SK-N-SH (cell line): Measurements from ENCODE around the gene PBXIP1.

Experiments used
- CTCF ChIP-seq: fragments of 200-600 bp; sonication (generic); IDR thresholded peaks from 2 replicates; pipeline ENCODE4 v1.6.1; 2017; ENCODE audit warnings: antibody characterized with exemption, mild to moderate bottlenecking, moderate library complexity
- EP300 ChIP-seq, 2 experiments: IDR thresholded peaks; 2 replicates each; pipeline versions ENCODE4 v1.4.0 to v1.6.1; 2012; ENCODE audit warnings: borderline replicate concordance in 1 of 2, low read depth in 1 of 2, low read length in 1 of 2
- EZH2phosphoT487 ChIP-seq: fragments of 200-600 bp; sonication (generic); IDR thresholded peaks from 2 replicates; pipeline ENCODE4 v1.6.1; 2017; ENCODE audit warnings: low read depth, mixed run types, mild to moderate bottlenecking, antibody characterized with exemption, moderate library complexity, borderline replicate concordance
- FOXM1 ChIP-seq: IDR thresholded peaks from 2 replicates; pipeline ENCODE4 v1.4.0; 2012; ENCODE audit warnings: low read depth, mild to moderate bottlenecking
- GATA2 ChIP-seq: sonication (generic); formaldehyde crosslinking; IDR thresholded peaks from 2 replicates; pipeline ENCODE4 v1.5.0; 2020; ENCODE audit warnings: mild to moderate bottlenecking, missing genetic modification reagents
- MAX ChIP-seq: IDR thresholded peaks from 2 replicates; pipeline ENCODE4 v1.4.0; 2012; ENCODE audit warnings: low read depth
- MXI1 ChIP-seq: IDR thresholded peaks from 2 replicates; pipeline ENCODE4 v1.6.1; 2012; ENCODE audit warnings: mild to moderate bottlenecking, low read depth, low read length, improper control_type of control experiment
- NFIC ChIP-seq: IDR thresholded peaks from 2 replicates; pipeline ENCODE4 v1.4.0; 2012; ENCODE audit warnings: borderline replicate concordance
- RFX5 ChIP-seq: IDR thresholded peaks from 2 replicates; pipeline ENCODE4 v1.6.1; 2012; ENCODE audit warnings: mild to moderate bottlenecking, improper control_type of control experiment, low read length
- RXRA ChIP-seq: IDR thresholded peaks from 2 replicates; pipeline ENCODE4 v1.4.0; 2012; ENCODE audit warnings: low read depth, mild to moderate bottlenecking, borderline replicate concordance
- SIN3A ChIP-seq: IDR thresholded peaks from 2 replicates; pipeline ENCODE4 v1.6.1; 2012; ENCODE audit warnings: low read depth, mild to moderate bottlenecking, low read length, moderate library complexity, borderline replicate concordance
- SMC3 ChIP-seq: IDR thresholded peaks from 2 replicates; pipeline ENCODE4 v1.6.1; 2012; ENCODE audit warnings: low read depth, low read length, improper control_type of control experiment
- TF ChIP-seq, protein P1 (sequence below): fragments of 150-350 bp; IDR thresholded peaks from 2 replicates; pipeline ENCODE4 v1.6.1; 2017; ENCODE audit warnings: antibody characterized with exemption, low read length, low read depth, borderline replicate concordance
- TF ChIP-seq, protein P2 (sequence below): IDR thresholded peaks from 2 replicates; pipeline ENCODE4 v1.6.1; 2012; ENCODE audit warnings: mild to moderate bottlenecking, low read depth, low read length, moderate library complexity

- no peak for TF ChIP-seq CTCF
- no peak for TF ChIP-seq SMC3
- TF ChIP-seq, protein P1, sequence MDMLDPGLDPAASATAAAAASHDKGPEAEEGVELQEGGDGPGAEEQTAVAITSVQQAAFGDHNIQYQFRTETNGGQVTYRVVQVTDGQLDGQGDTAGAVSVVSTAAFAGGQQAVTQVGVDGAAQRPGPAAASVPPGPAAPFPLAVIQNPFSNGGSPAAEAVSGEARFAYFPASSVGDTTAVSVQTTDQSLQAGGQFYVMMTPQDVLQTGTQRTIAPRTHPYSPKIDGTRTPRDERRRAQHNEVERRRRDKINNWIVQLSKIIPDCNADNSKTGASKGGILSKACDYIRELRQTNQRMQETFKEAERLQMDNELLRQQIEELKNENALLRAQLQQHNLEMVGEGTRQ = no peak
- TF ChIP-seq MXI1 = no peak
- no peak for TF ChIP-seq RFX5
- TF ChIP-seq NFIC = no peak
- TF ChIP-seq, protein P2, sequence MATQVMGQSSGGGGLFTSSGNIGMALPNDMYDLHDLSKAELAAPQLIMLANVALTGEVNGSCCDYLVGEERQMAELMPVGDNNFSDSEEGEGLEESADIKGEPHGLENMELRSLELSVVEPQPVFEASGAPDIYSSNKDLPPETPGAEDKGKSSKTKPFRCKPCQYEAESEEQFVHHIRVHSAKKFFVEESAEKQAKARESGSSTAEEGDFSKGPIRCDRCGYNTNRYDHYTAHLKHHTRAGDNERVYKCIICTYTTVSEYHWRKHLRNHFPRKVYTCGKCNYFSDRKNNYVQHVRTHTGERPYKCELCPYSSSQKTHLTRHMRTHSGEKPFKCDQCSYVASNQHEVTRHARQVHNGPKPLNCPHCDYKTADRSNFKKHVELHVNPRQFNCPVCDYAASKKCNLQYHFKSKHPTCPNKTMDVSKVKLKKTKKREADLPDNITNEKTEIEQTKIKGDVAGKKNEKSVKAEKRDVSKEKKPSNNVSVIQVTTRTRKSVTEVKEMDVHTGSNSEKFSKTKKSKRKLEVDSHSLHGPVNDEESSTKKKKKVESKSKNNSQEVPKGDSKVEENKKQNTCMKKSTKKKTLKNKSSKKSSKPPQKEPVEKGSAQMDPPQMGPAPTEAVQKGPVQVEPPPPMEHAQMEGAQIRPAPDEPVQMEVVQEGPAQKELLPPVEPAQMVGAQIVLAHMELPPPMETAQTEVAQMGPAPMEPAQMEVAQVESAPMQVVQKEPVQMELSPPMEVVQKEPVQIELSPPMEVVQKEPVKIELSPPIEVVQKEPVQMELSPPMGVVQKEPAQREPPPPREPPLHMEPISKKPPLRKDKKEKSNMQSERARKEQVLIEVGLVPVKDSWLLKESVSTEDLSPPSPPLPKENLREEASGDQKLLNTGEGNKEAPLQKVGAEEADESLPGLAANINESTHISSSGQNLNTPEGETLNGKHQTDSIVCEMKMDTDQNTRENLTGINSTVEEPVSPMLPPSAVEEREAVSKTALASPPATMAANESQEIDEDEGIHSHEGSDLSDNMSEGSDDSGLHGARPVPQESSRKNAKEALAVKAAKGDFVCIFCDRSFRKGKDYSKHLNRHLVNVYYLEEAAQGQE = no peak
- TF ChIP-seq EZH2phosphoT487 = no peak
- no peak for TF ChIP-seq RXRA
- TF ChIP-seq SIN3A = no peak
- TF ChIP-seq FOXM1 = no peak
- TF ChIP-seq MAX = no peak; the same call in 1 of the 2 replicates
- no peak for TF ChIP-seq EP300 (IDR thresholded peaks at IDR 0.05; ENCODE audit: borderline replicate concordance in 1 of 2, low read depth in 1 of 2, low read length in 1 of 2)
- TF ChIP-seq GATA2 = no peak
Observed at GRCh38 chr1:154956544-154956941, 644 bp upstream of the PBXIP1 start.
